Erythroblast (primary cell): ENCODE data around the gene CTNNA3.

ENCODE experiments used
- DNase-seq, 2 experiments: peaks; one replicate each; lab custom pipeline; 2025; lab: John Stamatoyannopoulos, UW
- GATA1 ChIP-seq: IDR thresholded peaks from 2 replicates; pipeline ENCODE4 v1.6.1; 2011; ENCODE audit warnings: low read depth, mild to moderate bottlenecking, control low read depth, low read length, moderate library complexity
- POLR2A ChIP-seq: IDR thresholded peaks from 2 replicates; pipeline ENCODE4 v1.6.1; 2011; ENCODE audit warnings: mild to moderate bottlenecking, low read length

Gene CTNNA3

GRCh38 chr10:67075491-67075971 is 620.5 kb downstream of the CTNNA3 start:
- TF ChIP-seq POLR2A (no peak), GATA1 (no peak)
- DNase-seq = no peak

GRCh38 chr10:67072654-67073053 is 623.3 kb downstream of the CTNNA3 start:
- DNase-seq = no peak
- TF ChIP-seq POLR2A (no peak), GATA1 (no peak)

- DNase-seq = no peak
- no peak for TF ChIP-seq POLR2A
Observed at GRCh38 chr10:67050415-67050814, 645.6 kb downstream of the CTNNA3 start.

- no peak for DNase-seq
- TF ChIP-seq GATA1 (no peak), POLR2A (no peak)
Observed at GRCh38 chr10:67049988-67050387, 646.0 kb downstream of the CTNNA3 start.

- no peak for DNase-seq
- TF ChIP-seq GATA1 = no peak
- TF ChIP-seq POLR2A = no peak
Observed at GRCh38 chr10:67046507-67046906, 649.5 kb downstream of the CTNNA3 start.

GRCh38 chr10:67045404-67045803 is 650.6 kb downstream of the CTNNA3 start:
- TF ChIP-seq GATA1 = no peak
- no peak for TF ChIP-seq POLR2A
- DNase-seq = no peak

- TF ChIP-seq GATA1 (no peak), POLR2A (no peak)
- DNase-seq = no peak
Observed at GRCh38 chr10:67043041-67043440, 653.0 kb downstream of the CTNNA3 start.

GRCh38 chr10:67036808-67037207 is 659.2 kb downstream of the CTNNA3 start:
- DNase-seq = no peak
- TF ChIP-seq GATA1 (no peak), POLR2A (no peak)

- no peak for TF ChIP-seq POLR2A
- no peak for DNase-seq
Observed at GRCh38 chr10:67033878-67034277, 662.1 kb downstream of the CTNNA3 start.

GRCh38 chr10:67022099-67022498 is 673.9 kb downstream of the CTNNA3 start:
- no peak for DNase-seq
- TF ChIP-seq POLR2A (no peak), GATA1 (no peak)

GRCh38 chr10:67017218-67017617 is 678.8 kb downstream of the CTNNA3 start:
- no peak for DNase-seq

GRCh38 chr10:67015225-67015624 is 680.8 kb downstream of the CTNNA3 start:
- no peak for DNase-seq

More at GRCh38 chr10:67017218-67017617, 678.8 kb downstream of the CTNNA3 start:
- TF ChIP-seq GATA1 (no peak), POLR2A (no peak)

GRCh38 chr10:67011981-67012380 is 684.0 kb downstream of the CTNNA3 start:
- no peak for TF ChIP-seq POLR2A
- TF ChIP-seq GATA1 = no peak
- DNase-seq = no peak

More at GRCh38 chr10:67015225-67015624, 680.8 kb downstream of the CTNNA3 start:
- no peak for TF ChIP-seq GATA1
- TF ChIP-seq POLR2A = no peak

GRCh38 chr10:67011480-67011879 is 684.5 kb downstream of the CTNNA3 start:
- TF ChIP-seq GATA1 (no peak), POLR2A (no peak)
- no peak for DNase-seq

GRCh38 chr10:67005981-67006380 is 690.0 kb downstream of the CTNNA3 start:
- TF ChIP-seq GATA1 = no peak
- no peak for TF ChIP-seq POLR2A
- DNase-seq = no peak
